ENCODE results near the gene SLC37A4. TPM values are rescaled to one million over a fixed set of nuclear protein-coding genes. Genes with fewer than 3 reads are reported as not detected.
A peak's percentile ranks its signal among the peaks of the same experiment; 100 is the strongest.

Gene SLC37A4
- total and polyA plus RNA-seq, 2 of the 13 experiments (the other 11 are each of a cell fraction or from before 2014, with no cell fraction given): 43.0 to 56.1 TPM

DNA sequence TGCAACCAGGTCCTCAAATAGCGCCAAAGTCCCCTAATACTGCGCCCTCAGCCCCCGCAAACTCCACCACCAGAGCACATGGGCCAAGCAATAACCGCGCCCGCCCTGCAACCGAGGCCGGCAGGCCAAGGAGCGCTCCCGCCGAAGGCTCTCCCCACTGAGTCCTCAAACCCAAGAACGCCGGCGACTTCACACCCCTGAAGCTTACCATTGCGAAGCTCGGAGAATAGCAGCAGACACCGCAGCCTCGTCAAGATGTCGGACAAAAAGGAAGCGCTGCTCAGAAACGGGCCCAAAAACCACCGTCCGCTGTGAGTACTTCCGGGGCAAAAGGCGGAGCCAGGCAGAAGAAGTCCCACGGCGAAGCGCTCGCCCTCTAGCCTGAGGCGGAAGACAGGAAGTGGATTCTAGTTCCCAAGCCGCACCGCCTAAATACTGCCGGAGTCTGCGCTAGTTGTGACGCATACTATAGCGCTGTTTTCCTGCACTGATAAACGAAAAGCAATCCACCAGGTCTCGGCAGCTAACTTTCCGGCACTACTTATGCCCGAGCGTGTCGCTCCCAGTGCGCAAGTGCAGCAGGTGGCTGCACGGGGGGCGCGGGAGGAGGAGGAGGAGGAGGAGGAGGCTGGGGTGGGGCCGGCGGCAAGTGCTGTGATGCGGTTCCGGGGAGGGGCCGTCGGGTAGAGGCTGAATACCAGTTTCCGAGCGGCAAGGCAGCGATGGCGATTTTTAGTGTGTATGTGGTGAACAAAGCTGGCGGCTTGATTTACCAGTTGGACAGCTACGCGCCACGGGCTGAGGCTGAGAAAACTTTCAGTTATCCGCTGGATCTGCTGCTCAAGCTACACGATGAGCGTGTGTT lies 12.4 kb downstream of the SLC37A4 start, which contains the start of the genes RPS25 and TRAPPC4 (continued):
- TF ChIP-seq, protein P1, sequence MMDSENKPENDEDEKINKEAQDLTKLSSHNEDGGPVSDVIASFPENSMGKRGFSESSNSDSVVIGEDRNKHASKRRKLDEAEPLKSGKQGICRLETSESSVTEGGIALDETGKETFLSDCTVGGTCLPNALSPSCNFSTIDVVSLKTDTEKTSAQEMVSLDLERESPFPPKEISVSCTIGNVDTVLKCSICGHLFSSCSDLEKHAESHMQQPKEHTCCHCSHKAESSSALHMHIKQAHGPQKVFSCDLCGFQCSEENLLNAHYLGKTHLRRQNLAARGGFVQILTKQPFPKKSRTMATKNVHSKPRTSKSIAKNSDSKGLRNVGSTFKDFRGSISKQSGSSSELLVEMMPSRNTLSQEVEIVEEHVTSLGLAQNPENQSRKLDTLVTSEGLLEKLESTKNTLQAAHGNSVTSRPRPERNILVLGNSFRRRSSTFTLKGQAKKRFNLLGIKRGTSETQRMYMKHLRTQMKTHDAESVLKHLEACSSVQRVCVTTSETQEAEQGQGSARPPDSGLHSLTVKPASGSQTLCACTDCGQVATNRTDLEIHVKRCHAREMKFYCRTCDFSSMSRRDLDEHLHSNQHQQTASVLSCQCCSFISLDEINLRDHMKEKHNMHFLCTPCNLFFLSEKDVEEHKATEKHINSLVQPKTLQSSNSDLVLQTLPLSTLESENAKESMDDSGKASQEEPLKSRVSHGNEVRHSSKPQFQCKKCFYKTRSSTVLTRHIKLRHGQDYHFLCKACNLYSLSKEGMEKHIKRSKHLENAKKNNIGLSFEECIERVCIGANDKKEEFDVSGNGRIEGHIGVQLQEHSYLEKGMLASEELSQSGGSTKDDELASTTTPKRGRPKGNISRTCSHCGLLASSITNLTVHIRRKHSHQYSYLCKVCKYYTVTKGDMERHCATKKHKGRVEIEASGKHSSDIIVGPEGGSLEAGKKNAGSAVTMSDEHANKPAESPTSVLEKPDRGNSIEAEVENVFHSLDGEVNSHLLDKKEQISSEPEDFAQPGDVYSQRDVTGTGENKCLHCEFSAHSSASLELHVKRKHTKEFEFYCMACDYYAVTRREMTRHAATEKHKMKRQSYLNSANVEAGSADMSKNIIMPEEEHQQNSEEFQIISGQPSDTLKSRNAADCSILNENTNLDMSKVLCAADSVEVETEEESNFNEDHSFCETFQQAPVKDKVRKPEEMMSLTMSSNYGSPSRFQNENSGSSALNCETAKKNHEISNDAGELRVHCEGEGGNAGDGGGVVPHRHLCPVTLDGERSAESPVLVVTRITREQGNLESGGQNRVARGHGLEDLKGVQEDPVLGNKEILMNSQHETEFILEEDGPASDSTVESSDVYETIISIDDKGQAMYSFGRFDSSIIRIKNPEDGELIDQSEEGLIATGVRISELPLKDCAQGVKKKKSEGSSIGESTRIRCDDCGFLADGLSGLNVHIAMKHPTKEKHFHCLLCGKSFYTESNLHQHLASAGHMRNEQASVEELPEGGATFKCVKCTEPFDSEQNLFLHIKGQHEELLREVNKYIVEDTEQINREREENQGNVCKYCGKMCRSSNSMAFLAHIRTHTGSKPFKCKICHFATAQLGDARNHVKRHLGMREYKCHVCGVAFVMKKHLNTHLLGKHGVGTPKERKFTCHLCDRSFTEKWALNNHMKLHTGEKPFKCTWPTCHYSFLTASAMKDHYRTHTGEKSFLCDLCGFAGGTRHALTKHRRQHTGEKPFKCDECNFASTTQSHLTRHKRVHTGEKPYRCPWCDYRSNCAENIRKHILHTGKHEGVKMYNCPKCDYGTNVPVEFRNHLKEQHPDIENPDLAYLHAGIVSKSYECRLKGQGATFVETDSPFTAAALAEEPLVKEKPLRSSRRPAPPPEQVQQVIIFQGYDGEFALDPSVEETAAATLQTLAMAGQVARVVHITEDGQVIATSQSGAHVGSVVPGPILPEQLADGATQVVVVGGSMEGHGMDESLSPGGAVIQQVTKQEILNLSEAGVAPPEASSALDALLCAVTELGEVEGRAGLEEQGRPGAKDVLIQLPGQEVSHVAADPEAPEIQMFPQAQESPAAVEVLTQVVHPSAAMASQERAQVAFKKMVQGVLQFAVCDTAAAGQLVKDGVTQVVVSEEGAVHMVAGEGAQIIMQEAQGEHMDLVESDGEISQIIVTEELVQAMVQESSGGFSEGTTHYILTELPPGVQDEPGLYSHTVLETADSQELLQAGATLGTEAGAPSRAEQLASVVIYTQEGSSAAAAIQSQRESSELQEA (CRISPR knock-in tag; IDR thresholded peaks at IDR 0.05; ENCODE audit: not compliant biosample characterization): peak; percentile 28
- TF ChIP-seq, protein P2, sequence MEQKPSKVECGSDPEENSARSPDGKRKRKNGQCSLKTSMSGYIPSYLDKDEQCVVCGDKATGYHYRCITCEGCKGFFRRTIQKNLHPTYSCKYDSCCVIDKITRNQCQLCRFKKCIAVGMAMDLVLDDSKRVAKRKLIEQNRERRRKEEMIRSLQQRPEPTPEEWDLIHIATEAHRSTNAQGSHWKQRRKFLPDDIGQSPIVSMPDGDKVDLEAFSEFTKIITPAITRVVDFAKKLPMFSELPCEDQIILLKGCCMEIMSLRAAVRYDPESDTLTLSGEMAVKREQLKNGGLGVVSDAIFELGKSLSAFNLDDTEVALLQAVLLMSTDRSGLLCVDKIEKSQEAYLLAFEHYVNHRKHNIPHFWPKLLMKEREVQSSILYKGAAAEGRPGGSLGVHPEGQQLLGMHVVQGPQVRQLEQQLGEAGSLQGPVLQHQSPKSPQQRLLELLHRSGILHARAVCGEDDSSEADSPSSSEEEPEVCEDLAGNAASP (CRISPR knock-in tag; IDR thresholded peaks at IDR 0.05; ENCODE audit: borderline replicate concordance): no peak; the same call in 1 of the 2 replicates
- TF ChIP-seq NFE2 (CRISPR knock-in tag; IDR thresholded peaks at IDR 0.05) (no peak), ZNF264 (CRISPR knock-in tag; IDR thresholded peaks at IDR 0.05) (peak; percentile 19; the same call in 1 of the 2 replicates), TSC22D2 (CRISPR knock-in tag; IDR thresholded peaks at IDR 0.05; ENCODE audit: borderline replicate concordance) (peak; percentile 1; the same call in 1 of the 2 replicates), MIXL1 (CRISPR knock-in tag; IDR thresholded peaks at IDR 0.05) (no peak), HMG20B (CRISPR knock-in tag; conservative IDR thresholded peaks at IDR 0.05) (no peak; the same call in 1 of the 2 replicates), HCFC1 (IDR thresholded peaks at IDR 0.05; ENCODE audit: low read depth, low read length) (peak; percentile 66; the same call in 1 of the 2 replicates), PHF5A (CRISPR knock-in tag; IDR thresholded peaks at IDR 0.05; ENCODE audit: low read depth, unreplicated experiment) (peak; percentile 47), ADNP (CRISPR knock-in tag; IDR thresholded peaks at IDR 0.05) (no peak), HOXA3 (CRISPR knock-in tag; IDR thresholded peaks at IDR 0.05) (peak; percentile 94), ISL2 (CRISPR knock-in tag; IDR thresholded peaks at IDR 0.05) (peak; percentile 41; the same call in 1 of the 2 replicates), GZF1 (CRISPR knock-in tag; IDR thresholded peaks at IDR 0.05) (no peak), TOE1 (CRISPR knock-in tag; IDR thresholded peaks at IDR 0.05) (no peak), ZSCAN12 (CRISPR knock-in tag; IDR thresholded peaks at IDR 0.05) (no peak), CCDC6 (CRISPR knock-in tag; IDR thresholded peaks at IDR 0.05) (peak; percentile 70; the same call in 1 of the 2 replicates), ZNF337 (CRISPR knock-in tag; IDR thresholded peaks at IDR 0.05; ENCODE audit: borderline replicate concordance, low read depth) (no peak), ZIK1 (CRISPR knock-in tag; IDR thresholded peaks at IDR 0.05; ENCODE audit: borderline replicate concordance, low read depth) (no peak), ATRX (CRISPR knock-in tag; IDR thresholded peaks at IDR 0.05; ENCODE audit: borderline replicate concordance) (no peak)
- TF ChIP-seq, protein P3, sequence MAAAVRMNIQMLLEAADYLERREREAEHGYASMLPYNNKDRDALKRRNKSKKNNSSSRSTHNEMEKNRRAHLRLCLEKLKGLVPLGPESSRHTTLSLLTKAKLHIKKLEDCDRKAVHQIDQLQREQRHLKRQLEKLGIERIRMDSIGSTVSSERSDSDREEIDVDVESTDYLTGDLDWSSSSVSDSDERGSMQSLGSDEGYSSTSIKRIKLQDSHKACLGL (CRISPR knock-in tag; IDR thresholded peaks at IDR 0.05): peak; percentile 27; the same call in 1 of the 2 replicates

All from HepG2 (cell line).